HG03460 (cell line): ENCODE measurements around the gene BCAS3.

ENCODE experiments used
- ATAC-seq: cut with Tn5 transposase; IDR thresholded peaks from one replicate; pipeline ENCODE4 v1.9.1; 2021; ENCODE audit not compliant: unreplicated experiment

The BCAS3 gene

DNA sequence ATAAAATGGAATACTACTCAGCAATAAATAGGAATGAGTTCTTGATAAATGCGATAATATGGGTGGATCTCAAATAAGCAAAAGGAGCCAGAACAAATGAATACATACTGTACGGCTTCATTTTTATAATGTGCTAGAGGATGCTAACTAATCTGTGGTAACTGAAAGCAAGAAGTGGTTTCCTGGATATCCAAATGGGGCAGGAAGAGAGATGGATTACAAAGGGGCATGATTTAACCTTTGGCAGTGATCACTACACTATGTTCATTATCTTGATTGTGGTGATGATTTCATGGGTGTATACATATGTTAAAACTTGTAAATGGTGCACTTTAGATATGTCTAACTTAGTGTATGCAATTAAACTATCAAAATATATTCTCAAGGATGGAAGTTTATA, 499.7 kb downstream of the BCAS3 start:
- no peak for ATAC-seq

DNA sequence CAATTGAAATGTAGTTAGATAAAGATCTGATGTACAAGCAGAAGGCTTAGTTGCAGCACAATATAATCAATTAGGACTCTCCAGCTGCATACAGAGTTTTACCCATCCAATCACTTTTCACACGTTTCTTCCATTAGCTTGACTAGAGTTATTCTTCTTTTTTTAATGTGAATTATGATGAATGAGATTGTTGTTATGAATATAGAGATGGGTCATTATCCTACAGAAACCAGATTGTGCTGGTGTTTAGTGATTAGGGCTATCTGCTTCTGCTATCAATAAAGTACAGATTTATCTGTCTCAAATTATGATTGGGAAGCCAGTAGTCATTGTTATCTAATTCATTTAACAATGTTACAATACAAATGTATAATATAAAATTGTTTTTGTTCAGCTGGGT, 500.6 kb downstream of the BCAS3 start:
- no peak for ATAC-seq

DNA sequence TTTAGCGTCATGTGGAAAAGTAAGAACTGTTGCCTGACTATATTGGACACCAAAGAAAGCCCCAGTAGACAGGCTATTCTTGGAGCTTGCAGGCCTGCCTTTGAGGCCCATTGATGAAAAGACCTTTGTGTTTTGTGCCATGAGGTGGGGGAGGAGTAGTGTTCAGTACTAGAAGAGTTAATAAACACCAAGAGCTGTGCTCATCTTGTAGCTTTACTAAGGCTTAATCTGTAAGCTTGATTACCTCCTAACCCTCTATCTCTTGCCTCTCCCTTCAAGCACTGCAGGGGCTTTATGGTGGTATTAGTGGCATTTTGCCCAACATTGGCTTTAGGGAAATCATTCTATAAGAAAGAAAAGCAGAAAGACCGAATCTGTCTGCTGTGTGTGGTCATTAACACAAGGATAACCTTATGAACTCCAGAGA, 501.7 kb downstream of the BCAS3 start:
- no peak for ATAC-seq

- ATAC-seq, result no peak
Observed at GRCh38 chr17:61183793-61184192, 506.1 kb downstream of the BCAS3 start.

GRCh38 chr17:61185385-61185784, 507.7 kb downstream of the BCAS3 start:
- ATAC-seq, result no peak

- ATAC-seq, result no peak
Observed at GRCh38 chr17:61187038-61187437, 509.4 kb downstream of the BCAS3 start.

DNA sequence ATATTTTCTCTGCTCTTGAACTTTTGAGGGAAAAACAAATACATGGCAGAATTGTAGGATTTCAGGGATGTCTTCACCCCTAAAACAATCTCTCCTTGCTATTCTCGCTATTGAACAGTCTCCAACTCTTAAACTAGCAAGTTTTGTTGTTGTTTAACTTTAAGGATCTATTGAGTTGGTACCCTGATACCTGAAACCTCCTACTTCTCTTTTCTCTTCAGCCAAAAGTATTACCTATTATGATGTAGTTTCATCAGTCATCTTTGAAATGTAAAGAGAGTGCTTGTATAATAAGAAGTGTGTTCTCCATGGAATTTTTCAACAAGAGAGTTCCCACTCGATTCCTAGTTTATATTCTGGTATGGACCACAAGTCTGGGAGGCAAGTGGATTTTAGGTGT, 510.4 kb downstream of the BCAS3 start:
- no peak for ATAC-seq

GRCh38 chr17:61189968-61190367, 512.3 kb downstream of the BCAS3 start:
- ATAC-seq, result no peak

DNA sequence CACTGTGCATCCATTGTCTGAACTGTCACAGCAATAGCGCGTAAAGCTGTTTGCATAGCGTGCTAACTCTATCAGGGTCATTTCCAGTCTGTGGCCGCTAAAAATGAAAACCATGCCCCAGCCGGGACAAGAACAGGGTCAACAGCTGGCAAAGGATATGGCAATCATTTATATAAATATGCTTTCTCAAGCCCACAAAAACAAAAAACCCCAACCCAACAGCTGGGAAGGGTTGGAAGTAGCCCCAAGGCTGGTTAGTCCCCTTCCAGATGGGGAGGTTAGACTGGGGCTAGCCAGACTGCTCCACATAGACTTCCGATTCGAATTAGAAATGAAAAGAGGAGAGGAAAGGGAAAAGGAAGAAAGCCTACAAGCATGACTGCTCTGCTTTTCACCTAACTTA, 518.7 kb downstream of the BCAS3 start:
- ATAC-seq, result no peak

- ATAC-seq, result no peak
Observed at GRCh38 chr17:61196799-61197198, 519.1 kb downstream of the BCAS3 start.

GRCh38 chr17:61199431-61200338, 522.0 kb downstream of the BCAS3 start:
- no peak for ATAC-seq

DNA sequence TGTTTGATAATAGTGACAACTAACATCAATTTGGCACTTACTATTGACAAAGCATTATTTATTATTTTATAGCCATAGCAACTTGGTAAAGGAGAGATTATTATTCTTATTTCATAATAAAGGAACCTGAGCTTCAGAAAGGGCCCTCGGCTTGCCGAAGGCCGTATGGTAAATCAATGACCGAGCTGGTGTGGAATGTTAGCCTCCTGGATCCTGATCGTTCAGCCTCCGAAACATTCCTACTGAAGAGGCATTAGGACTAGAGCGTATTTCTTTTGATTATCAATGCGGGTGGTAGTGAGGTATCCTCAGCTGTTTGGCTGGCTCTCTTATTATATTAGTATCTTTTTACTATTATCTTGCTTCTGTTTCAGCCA, 522.7 kb downstream of the BCAS3 start:
- no peak for ATAC-seq

DNA sequence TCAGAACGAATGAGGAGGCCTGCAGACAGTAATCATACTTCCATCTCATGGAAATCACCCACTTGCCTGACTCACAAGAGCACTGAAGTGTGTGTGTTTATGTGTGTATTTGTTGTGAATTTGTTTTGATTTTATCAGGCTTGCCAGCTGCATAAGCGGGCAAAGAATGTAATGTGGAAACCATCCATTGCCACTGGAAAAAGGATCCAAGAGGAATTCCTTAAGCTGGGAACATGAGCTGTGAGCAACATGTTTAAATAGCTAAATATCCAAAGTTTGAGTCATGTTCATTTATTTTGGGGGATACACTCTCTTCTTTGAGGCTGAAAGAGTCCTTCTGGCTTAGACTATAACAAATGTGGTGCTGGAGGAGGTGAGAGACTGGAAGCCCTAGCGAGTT, 523.6 kb downstream of the BCAS3 start:
- no peak for ATAC-seq

DNA sequence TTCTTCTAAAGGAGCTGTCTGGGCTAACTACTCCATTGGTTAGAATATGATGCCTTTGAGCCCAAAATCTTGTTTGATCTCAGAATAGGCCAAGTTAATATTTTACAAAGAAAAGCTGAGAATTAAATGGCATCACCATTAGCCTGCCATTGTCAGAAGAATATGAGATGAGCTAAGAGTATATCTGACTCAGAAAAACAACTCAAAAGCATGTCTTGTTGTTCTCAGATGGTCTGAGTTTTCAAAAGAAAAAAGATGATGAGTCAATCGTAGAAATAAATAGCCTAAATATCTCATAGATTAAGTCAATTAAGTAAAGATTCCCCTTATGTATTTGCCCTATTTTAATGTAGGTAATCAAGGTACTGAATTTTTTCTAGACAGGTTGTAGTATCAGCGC, 524.9 kb downstream of the BCAS3 start:
- no peak for ATAC-seq

DNA sequence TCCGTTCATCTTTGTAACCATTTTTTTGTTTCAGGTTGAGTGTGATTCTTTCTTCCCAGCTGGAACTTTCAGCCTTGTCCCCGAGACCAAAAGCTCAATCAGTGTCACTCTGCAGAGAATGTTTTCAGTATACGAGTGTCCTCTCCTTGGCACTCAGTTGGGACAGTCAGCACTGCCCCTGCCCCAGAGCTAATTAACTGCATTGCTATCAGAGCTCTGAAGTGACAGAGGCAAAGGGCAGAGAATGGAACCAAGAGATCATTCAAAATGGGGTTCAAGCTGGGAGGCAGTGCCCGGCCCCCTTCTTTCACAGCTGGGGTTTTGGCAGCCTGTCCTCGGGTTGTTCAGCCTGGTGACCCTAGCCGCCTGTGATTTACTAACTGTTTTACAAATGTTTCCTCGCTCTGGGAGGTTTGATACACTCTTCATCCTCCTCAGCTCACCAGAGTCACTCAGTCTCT, 526.0 kb downstream of the BCAS3 start:
- no peak for ATAC-seq

DNA sequence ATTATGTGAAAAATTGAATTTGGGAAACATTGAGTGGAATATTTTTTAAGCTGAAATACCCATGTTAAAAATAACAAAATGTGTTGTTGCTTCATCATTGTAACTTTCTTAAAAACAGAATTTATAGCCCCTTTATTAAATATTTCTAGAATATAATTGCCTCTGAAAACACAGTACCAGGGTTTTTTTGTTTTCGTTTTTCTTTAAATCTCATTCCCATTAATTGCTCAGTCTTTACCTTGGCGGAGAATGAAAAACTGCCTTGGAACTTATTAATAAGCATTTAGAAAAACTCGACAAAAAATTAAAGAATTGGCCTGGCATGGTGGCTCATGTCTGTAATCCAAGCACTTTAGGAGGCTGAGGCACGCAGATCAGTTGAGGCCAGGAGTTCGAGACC, 526.8 kb downstream of the BCAS3 start:
- no peak for ATAC-seq

GRCh38 chr17:61205401-61205800, 527.8 kb downstream of the BCAS3 start:
- no peak for ATAC-seq

DNA sequence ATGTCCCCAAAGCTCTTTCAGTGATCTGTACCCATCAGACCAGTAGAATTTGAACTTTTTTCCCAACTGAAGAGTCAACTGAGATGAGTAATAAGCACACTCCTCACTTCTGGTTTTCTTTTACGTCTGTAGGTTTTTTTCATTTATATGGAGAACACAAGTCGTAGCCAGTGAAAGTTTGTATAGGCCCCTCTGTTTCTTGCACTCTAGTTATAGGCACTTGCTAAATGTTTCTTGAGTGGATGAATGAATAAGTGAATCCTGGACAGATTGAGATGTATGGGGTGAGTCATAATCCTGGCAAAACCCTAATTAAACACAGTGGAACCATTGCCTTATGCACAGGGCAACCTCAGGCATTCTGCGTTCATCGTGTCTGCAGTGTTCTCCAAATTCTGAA, 528.3 kb downstream of the BCAS3 start:
- no peak for ATAC-seq

GRCh38 chr17:61206922-61207321, 529.3 kb downstream of the BCAS3 start:
- no peak for ATAC-seq

- ATAC-seq, result no peak
Observed at GRCh38 chr17:61208301-61209105, 530.9 kb downstream of the BCAS3 start.

- ATAC-seq, result no peak
Observed at GRCh38 chr17:61209106-61209439, 531.4 kb downstream of the BCAS3 start.

- ATAC-seq, result no peak
Observed at GRCh38 chr17:61209525-61209924, 531.9 kb downstream of the BCAS3 start.
